ENCODE data around the gene RHBDF2. TPM values are rescaled to one million over a fixed set of nuclear protein-coding genes. Genes with fewer than 3 reads are reported as not detected.
A peak's percentile ranks its signal among the peaks of the same experiment; 100 is the strongest.

RHBDF2 gene
- total RNA-seq, 1 donor from 2014 or later, result 17.5 TPM

GRCh38 chr17:76432004-76432403, 69.2 kb downstream of the RHBDF2 start:
- Mint-ChIP-seq H3K4me1 (ENCODE audit: unreplicated experiment) (peaks cover 19% of the 10 kb centered on the region), H3K4me3 (ENCODE audit: unreplicated experiment) (no peak overlapping the region), H3K27ac (ENCODE audit: unreplicated experiment) (no peak overlapping the region), H3K27me3 (ENCODE audit: unreplicated experiment) (no peaks in the 10 kb centered on the region), H3K36me3 (ENCODE audit: unreplicated experiment) (peaks cover 7% of the 10 kb centered on the region), H3K9me3 (ENCODE audit: unreplicated experiment) (no peaks in the 10 kb centered on the region)
- no peak for DNase-seq (ENCODE audit: extremely low spot score, unreplicated experiment)
- no peak for TF ChIP-seq CTCF (IDR thresholded peaks at IDR 0.05)

GRCh38 chr17:76431509-76431908, 69.7 kb downstream of the RHBDF2 start:
- peaks cover 19% of the 10 kb centered on the region for H3K4me1 Mint-ChIP-seq (ENCODE audit: unreplicated experiment)
- no peak for DNase-seq (ENCODE audit: extremely low spot score, unreplicated experiment)
- H3K27ac Mint-ChIP-seq (ENCODE audit: unreplicated experiment), result no peak overlapping the region
- H3K9me3 Mint-ChIP-seq (ENCODE audit: unreplicated experiment), result no peaks in the 10 kb centered on the region
- H3K36me3 Mint-ChIP-seq (ENCODE audit: unreplicated experiment), result peaks cover 7% of the 10 kb centered on the region
- no peak for TF ChIP-seq CTCF (IDR thresholded peaks at IDR 0.05)
- no peaks in the 10 kb centered on the region for H3K27me3 Mint-ChIP-seq (ENCODE audit: unreplicated experiment)
- no peak overlapping the region for H3K4me3 Mint-ChIP-seq (ENCODE audit: unreplicated experiment)

- Mint-ChIP-seq H3K4me3 (ENCODE audit: unreplicated experiment) (no peak overlapping the region), H3K9me3 (ENCODE audit: unreplicated experiment) (no peaks in the 10 kb centered on the region)
Measured at GRCh38 chr17:76428511-76428910, 72.7 kb downstream of the RHBDF2 start.

GRCh38 chr17:76427501-76428231, 73.6 kb downstream of the RHBDF2 start:
- no peak overlapping the region for H3K4me3 Mint-ChIP-seq (ENCODE audit: unreplicated experiment)

More at GRCh38 chr17:76428511-76428910, 72.7 kb downstream of the RHBDF2 start:
- Mint-ChIP-seq H3K27ac (ENCODE audit: unreplicated experiment) (no peak overlapping the region), H3K4me1 (ENCODE audit: unreplicated experiment) (peaks cover 17% of the 10 kb centered on the region), H3K27me3 (ENCODE audit: unreplicated experiment) (no peaks in the 10 kb centered on the region), H3K36me3 (ENCODE audit: unreplicated experiment) (peaks cover 4% of the 10 kb centered on the region)
- no peak for DNase-seq (ENCODE audit: extremely low spot score, unreplicated experiment)
- no peak for TF ChIP-seq CTCF (IDR thresholded peaks at IDR 0.05)

More at GRCh38 chr17:76427501-76428231, 73.6 kb downstream of the RHBDF2 start:
- Mint-ChIP-seq H3K27ac (ENCODE audit: unreplicated experiment) (peak overlapping the region; percentile 59), H3K9me3 (ENCODE audit: unreplicated experiment) (no peaks in the 10 kb centered on the region), H3K27me3 (ENCODE audit: unreplicated experiment) (no peaks in the 10 kb centered on the region), H3K4me1 (ENCODE audit: unreplicated experiment) (peaks cover 20% of the 10 kb centered on the region), H3K36me3 (ENCODE audit: unreplicated experiment) (peaks cover 4% of the 10 kb centered on the region)
- TF ChIP-seq CTCF (IDR thresholded peaks at IDR 0.05), result no peak
- DNase-seq (ENCODE audit: extremely low spot score, unreplicated experiment), result no peak
